ENCODE measurements around the gene AGR3. TPM values are rescaled to one million over a fixed set of nuclear protein-coding genes. Genes with fewer than 3 reads are reported as not detected.
"Not testable (repeated sequence)": the region's sequence is repeated elsewhere in the genome, so short reads cannot be mapped to it uniquely, and the experiment has no call there.

The AGR3 gene
- total RNA-seq, 1 donor from 2014 or later, result not detected

- Mint-ChIP-seq H3K27ac (ENCODE audit: unreplicated experiment) (no peak overlapping the region), H3K36me3 (ENCODE audit: low read depth, unreplicated experiment) (no peaks in the 10 kb centered on the region), H3K9me3 (ENCODE audit: unreplicated experiment) (no peaks in the 10 kb centered on the region), H3K4me3 (ENCODE audit: unreplicated experiment) (no peak overlapping the region), H3K4me1 (ENCODE audit: unreplicated experiment) (no peaks in the 10 kb centered on the region), H3K27me3 (ENCODE audit: unreplicated experiment) (no peaks in the 10 kb centered on the region)
- no peak for TF ChIP-seq CTCF (IDR thresholded peaks at IDR 0.05; ENCODE audit: unreplicated experiment)
- no peak for DNase-seq (ENCODE audit: low spot score)
These were observed 14.5 kb downstream of the AGR3 start for GRCh38 chr7:16867328-16867727.

GRCh38 chr7:16853189-16853588 lies 28.6 kb downstream of the AGR3 start:
- not testable (repeated sequence) for H3K27me3 Mint-ChIP-seq (ENCODE audit: unreplicated experiment); H3K4me3 Mint-ChIP-seq (ENCODE audit: unreplicated experiment); H3K9me3 Mint-ChIP-seq (ENCODE audit: unreplicated experiment); H3K36me3 Mint-ChIP-seq (ENCODE audit: low read depth, unreplicated experiment); DNase-seq (ENCODE audit: low spot score); H3K27ac Mint-ChIP-seq (ENCODE audit: unreplicated experiment)
- peaks cover 11% of the 10 kb centered on the region for H3K4me1 Mint-ChIP-seq (ENCODE audit: unreplicated experiment)

GRCh38 chr7:16851829-16852228 lies 30.0 kb downstream of the AGR3 start:
- TF ChIP-seq CTCF (IDR thresholded peaks at IDR 0.05; ENCODE audit: unreplicated experiment), result no peak
- H3K4me3 Mint-ChIP-seq (ENCODE audit: unreplicated experiment), result no peak overlapping the region
- no peaks in the 10 kb centered on the region for H3K36me3 Mint-ChIP-seq (ENCODE audit: low read depth, unreplicated experiment)
- H3K9me3 Mint-ChIP-seq (ENCODE audit: unreplicated experiment), result no peaks in the 10 kb centered on the region
- H3K4me1 Mint-ChIP-seq (ENCODE audit: unreplicated experiment), result peaks cover 11% of the 10 kb centered on the region
- peak overlapping the region; percentile 38 for H3K27ac Mint-ChIP-seq (ENCODE audit: unreplicated experiment)
- no peak for DNase-seq (ENCODE audit: low spot score)
- H3K27me3 Mint-ChIP-seq (ENCODE audit: unreplicated experiment), result peaks cover 5% of the 10 kb centered on the region

GRCh38 chr7:16850614-16851466 lies 30.9 kb downstream of the AGR3 start:
- no peak overlapping the region for H3K4me3 Mint-ChIP-seq (ENCODE audit: unreplicated experiment)
- no peaks in the 10 kb centered on the region for H3K9me3 Mint-ChIP-seq (ENCODE audit: unreplicated experiment)
- no peak overlapping the region for H3K27ac Mint-ChIP-seq (ENCODE audit: unreplicated experiment)
- H3K36me3 Mint-ChIP-seq (ENCODE audit: low read depth, unreplicated experiment), result no peaks in the 10 kb centered on the region
- peaks cover 11% of the 10 kb centered on the region for H3K4me1 Mint-ChIP-seq (ENCODE audit: unreplicated experiment)
- DNase-seq (ENCODE audit: low spot score), result no peak
- H3K27me3 Mint-ChIP-seq (ENCODE audit: unreplicated experiment), result peaks cover 5% of the 10 kb centered on the region
- TF ChIP-seq CTCF (IDR thresholded peaks at IDR 0.05; ENCODE audit: unreplicated experiment), result no peak

GRCh38 chr7:16849296-16850148 lies 32.3 kb downstream of the AGR3 start:
- Mint-ChIP-seq H3K4me1 (ENCODE audit: unreplicated experiment) (peaks cover 11% of the 10 kb centered on the region), H3K27ac (ENCODE audit: unreplicated experiment) (no peak overlapping the region), H3K27me3 (ENCODE audit: unreplicated experiment) (peaks cover 5% of the 10 kb centered on the region), H3K36me3 (ENCODE audit: low read depth, unreplicated experiment) (no peaks in the 10 kb centered on the region), H3K4me3 (ENCODE audit: unreplicated experiment) (no peak overlapping the region), H3K9me3 (ENCODE audit: unreplicated experiment) (no peaks in the 10 kb centered on the region)
- no peak for DNase-seq (ENCODE audit: low spot score)
- no peak for TF ChIP-seq CTCF (IDR thresholded peaks at IDR 0.05; ENCODE audit: unreplicated experiment)

Data from endothelial cell (in vitro differentiated cells).